Measurements from ENCODE around the gene TIMM13. TPM values are rescaled to one million over a fixed set of nuclear protein-coding genes. Genes with fewer than 3 reads are reported as not detected.

Gene TIMM13
- polyA plus RNA-seq, 1 donor = 90.5 TPM

GRCh38 chr19:2382530-2383222 lies 44.7 kb downstream of the TIMM13 start:
- DNase-seq (ENCODE audit: low read depth) = no peak

- DNase-seq (ENCODE audit: low read depth) = no peak
These were observed 46.1 kb downstream of the TIMM13 start for GRCh38 chr19:2381148-2381820.

- DNase-seq (ENCODE audit: low read depth) = no peak
These were observed 46.8 kb downstream of the TIMM13 start for GRCh38 chr19:2380567-2380966.

- DNase-seq (ENCODE audit: low read depth) = no peak
These were observed 50.4 kb downstream of the TIMM13 start for GRCh38 chr19:2376784-2377519.

Other genes with a start within 250 kb of the TIMM13 start
- gene PLEKHJ1, start 191.3 kb downstream of the TIMM13 start, polyA plus RNA-seq (ENCODE audit: insufficient read length) = 64.0 TPM
- 63.8 TPM for gene SF3A2, start 190.8 kb downstream of the TIMM13 start, polyA plus RNA-seq (ENCODE audit: insufficient read length)
- gene AMH, start 178.3 kb downstream of the TIMM13 start, polyA plus RNA-seq (ENCODE audit: insufficient read length) = 6.1 TPM
- 84.3 TPM for gene JSRP1, start 171.2 kb downstream of the TIMM13 start, polyA plus RNA-seq (ENCODE audit: insufficient read length)
- 0.05 TPM for gene PEAK3, start 145.4 kb downstream of the TIMM13 start, polyA plus RNA-seq (ENCODE audit: insufficient read length)
- 0.13 TPM for gene LINGO3, start 119.4 kb downstream of the TIMM13 start, polyA plus RNA-seq (ENCODE audit: insufficient read length)
- 68.1 TPM for gene LSM7, start 99.0 kb downstream of the TIMM13 start, polyA plus RNA-seq (ENCODE audit: insufficient read length)
- 45.2 TPM for gene SPPL2B, start 98.9 kb downstream of the TIMM13 start, polyA plus RNA-seq (ENCODE audit: insufficient read length)
- gene TMPRSS9, start 67.3 kb downstream of the TIMM13 start, polyA plus RNA-seq (ENCODE audit: insufficient read length) = 0.38 TPM
- gene LMNB2, start 29.4 kb upstream of the TIMM13 start, polyA plus RNA-seq (ENCODE audit: insufficient read length) = 54.7 TPM
- gene GADD45B, start 48.5 kb upstream of the TIMM13 start, polyA plus RNA-seq (ENCODE audit: insufficient read length) = 7.4 TPM

Data from forelimb muscle (tissue), 1 donor.